PFSK-1 (cell line): ENCODE results near the gene RALGAPA2.

Source experiments
- FOXP2 ChIP-seq: optimal IDR thresholded peaks from 2 replicates; pipeline ENCODE3; 2011; ENCODE audit warnings: borderline replicate concordance, control low read depth, inconsistent platforms; ENCODE audit not compliant: insufficient read depth; ENCODE audit errors: extremely low read length, extremely low read depth
- POLR2AphosphoS5 ChIP-seq: IDR thresholded peaks from 2 replicates; pipeline ENCODE4 v1.6.1; 2012; ENCODE audit warnings: low read depth, mild to moderate bottlenecking, control low read depth, low read length, moderate library complexity
- REST ChIP-seq, 2 experiments: IDR thresholded peaks; 2 replicates each; pipeline versions ENCODE4 v1.6.1 to v1.8.0; 2011 to 2012; ENCODE audit warnings: low read depth in 2 of 2, low read length in 2 of 2, control low read depth in 1 of 2, inconsistent platforms in 1 of 2, mild to moderate bottlenecking in 1 of 2, moderate library complexity in 1 of 2; ENCODE audit not compliant: insufficient read depth in 1 of 2
- SIN3A ChIP-seq: IDR thresholded peaks from 2 replicates; pipeline ENCODE4 v1.6.1; 2012; ENCODE audit warnings: mild to moderate bottlenecking, low read length, moderate library complexity, borderline replicate concordance; ENCODE audit not compliant: insufficient read depth
- TAF1 ChIP-seq: IDR thresholded peaks from 2 replicates; pipeline ENCODE4 v1.6.1; 2012; ENCODE audit warnings: low read length, control low read depth, borderline replicate concordance; ENCODE audit not compliant: insufficient read depth

Gene RALGAPA2

GRCh38 chr20:20525214-20525613, 187.2 kb downstream of the RALGAPA2 start:
- TF ChIP-seq TAF1 (no peak), SIN3A (no peak), POLR2AphosphoS5 (no peak), FOXP2 (no peak)

GRCh38 chr20:20524756-20525155, 187.7 kb downstream of the RALGAPA2 start:
- TF ChIP-seq SIN3A, result no peak
- TF ChIP-seq TAF1, result no peak
- no peak for TF ChIP-seq POLR2AphosphoS5
- no peak for TF ChIP-seq FOXP2
- TF ChIP-seq REST (IDR thresholded peaks at IDR 0.05; ENCODE audit: insufficient read depth in 1 of 2, low read depth in 2 of 2, low read length in 2 of 2), result no peak

- TF ChIP-seq POLR2AphosphoS5 (no peak), TAF1 (no peak), REST (IDR thresholded peaks at IDR 0.05; ENCODE audit: insufficient read depth in 1 of 2, low read depth in 2 of 2, low read length in 2 of 2) (no peak), SIN3A (no peak), FOXP2 (no peak)
Measured at GRCh38 chr20:20521736-20522135, 190.7 kb downstream of the RALGAPA2 start.

GRCh38 chr20:20520776-20521175, 191.7 kb downstream of the RALGAPA2 start:
- TF ChIP-seq TAF1, result no peak
- TF ChIP-seq FOXP2, result no peak
- TF ChIP-seq REST (IDR thresholded peaks at IDR 0.05; ENCODE audit: insufficient read depth in 1 of 2, low read depth in 2 of 2, low read length in 2 of 2), result no peak
- TF ChIP-seq SIN3A, result no peak
- TF ChIP-seq POLR2AphosphoS5, result no peak

- TF ChIP-seq SIN3A, result no peak
- TF ChIP-seq FOXP2, result no peak
- no peak for TF ChIP-seq POLR2AphosphoS5
- no peak for TF ChIP-seq REST (IDR thresholded peaks at IDR 0.05; ENCODE audit: insufficient read depth in 1 of 2, low read depth in 2 of 2, low read length in 2 of 2)
- TF ChIP-seq TAF1, result no peak
Measured at GRCh38 chr20:20519269-20519668, 193.2 kb downstream of the RALGAPA2 start.
